OCI-LY1 (cell line): ENCODE results near the gene HOXD4.

ENCODE experiments used
- CTCF ChIP-seq: fragments of 200-600 bp; sonication (generic), shearing (Covaris generic); IDR thresholded peaks from 2 replicates; pipeline ENCODE4 v1.5.1; 2017; ENCODE audit warnings: mild to moderate bottlenecking, antibody characterized with exemption, low read length, moderate library complexity, mixed read lengths
- EZH2 ChIP-seq: fragments of 200-600 bp; sonication (generic), shearing (Covaris generic); IDR thresholded peaks from 2 replicates; pipeline ENCODE4 v1.8.0; 2017; ENCODE audit warnings: borderline replicate concordance, mixed run types, mild to moderate bottlenecking, antibody characterized with exemption, low read length, moderate library complexity, mixed read lengths

GRCh38 chr2:176184749-176185148, 33.4 kb downstream of the HOXD4 start:
- no peak for TF ChIP-seq CTCF
- TF ChIP-seq EZH2, result no peak
